HEK293 (cell line): ENCODE results near the gene SCN3A.

ENCODE experiments used
- CTCF ChIA-PET: fragments of 350-600 bp; formaldehyde crosslinking; extraction: SDS; loops from one replicate; lab custom pipeline; 2021; ENCODE audit warnings: antibody characterized with exemption; lab: Yijun Ruan, JAX
- POLR2A ChIA-PET: fragments of 300-600 bp; formaldehyde crosslinking; extraction: SDS; loops from one replicate; lab custom pipeline; 2020; ENCODE audit warnings: antibody characterized with exemption, inconsistent platforms; lab: Yijun Ruan, JAX
- H3K27ac ChIP-seq: fragments of 200-500 bp; sonication (Bioruptor generic); 2 replicates; pipeline ENCODE4 v1.5.1; 2014; ENCODE audit warnings: low read depth, low read length, control low read depth, inconsistent platforms; ENCODE audit errors: extremely low read depth
- H3K36me3 ChIP-seq, 2 experiments: fragments of 200-500 bp in 1 of 2; sonication (Bioruptor generic) in 1 of 2; 1 replicate in 1 of 2; 2 replicates in 1 of 2; pipeline ENCODE4 v1.5.1; 2014 to 2017; ENCODE audit warnings: inconsistent platforms in 2 of 2, low read length in 2 of 2; ENCODE audit not compliant: control insufficient read depth in 2 of 2, insufficient read depth in 1 of 2
- H3K4me1 ChIP-seq: fragments of 200-500 bp; sonication (Bioruptor generic); 2 replicates; pipeline ENCODE4 v1.5.1; 2014; ENCODE audit warnings: mild to moderate bottlenecking, low read length, inconsistent platforms; ENCODE audit not compliant: control insufficient read depth, insufficient read depth
- H3K4me3 ChIP-seq: 2 replicates; pipeline ENCODE4 v1.5.1; 2011; ENCODE audit warnings: low read depth, mild to moderate bottlenecking, control low read depth, low read length, moderate library complexity
- H3K9me3 ChIP-seq: fragments of 200-500 bp; sonication (Bioruptor generic); 2 replicates; pipeline ENCODE4 v1.5.1; 2014; ENCODE audit warnings: low read depth, low read length, inconsistent platforms; ENCODE audit not compliant: control insufficient read depth, insufficient read depth
- PRDM2 ChIP-seq: fragments of 450-650 bp; formaldehyde crosslinking; IDR thresholded peaks from 2 replicates; pipeline ENCODE4 v1.5.1; 2016; ENCODE audit warnings: missing biosample characterization, missing genetic modification characterization, borderline replicate concordance
- ZFP41 ChIP-seq: fragments of 450-650 bp; formaldehyde crosslinking; IDR thresholded peaks from 2 replicates; pipeline ENCODE4 v1.5.1; 2016; ENCODE audit warnings: missing biosample characterization, missing genetic modification characterization, borderline replicate concordance
- ZNF148 ChIP-seq: fragments of 450-650 bp; formaldehyde crosslinking; IDR thresholded peaks from 2 replicates; pipeline ENCODE4 v1.5.0; 2017; ENCODE audit warnings: missing biosample characterization, missing genetic modification characterization, borderline replicate concordance
- ZNF19 ChIP-seq: fragments of 450-650 bp; formaldehyde crosslinking; IDR thresholded peaks from 2 replicates; pipeline ENCODE4; 2016; ENCODE audit warnings: missing biosample characterization, missing genetic modification characterization, low read depth
- ZNF280D ChIP-seq: fragments of 450-650 bp; formaldehyde crosslinking; IDR thresholded peaks from 2 replicates; pipeline ENCODE4 v1.5.1; 2016; ENCODE audit warnings: missing biosample characterization, missing genetic modification characterization
- ZNF311 ChIP-seq: fragments of 450-650 bp; formaldehyde crosslinking; IDR thresholded peaks from 2 replicates; pipeline ENCODE4 v1.5.1; 2017; ENCODE audit warnings: missing biosample characterization, missing genetic modification characterization, borderline replicate concordance
- ZNF488 ChIP-seq: fragments of 450-650 bp; formaldehyde crosslinking; IDR thresholded peaks from 2 replicates; pipeline ENCODE4 v1.5.1; 2016; ENCODE audit warnings: missing biosample characterization, missing genetic modification characterization
- ZNF529 ChIP-seq: fragments of 450-650 bp; formaldehyde crosslinking; IDR thresholded peaks from 2 replicates; pipeline ENCODE4 v1.5.1; 2017; ENCODE audit warnings: missing genetic modification characterization, missing biosample characterization; ENCODE audit not compliant: insufficient replicate concordance
- ZNF558 ChIP-seq: fragments of 450-650 bp; formaldehyde crosslinking; IDR thresholded peaks from 2 replicates; pipeline ENCODE4 v1.5.1; 2016; ENCODE audit warnings: missing biosample characterization, missing genetic modification characterization
- ZNF571 ChIP-seq: fragments of 450-650 bp; formaldehyde crosslinking; IDR thresholded peaks from 2 replicates; pipeline ENCODE4 v1.5.0; 2017; ENCODE audit warnings: missing biosample characterization, missing genetic modification characterization
- ZNF664 ChIP-seq: fragments of 450-650 bp; formaldehyde crosslinking; IDR thresholded peaks from 2 replicates; pipeline ENCODE4 v1.5.1; 2016; ENCODE audit warnings: missing biosample characterization, missing genetic modification characterization
- ZNF692 ChIP-seq: fragments of 450-650 bp; formaldehyde crosslinking; IDR thresholded peaks from 2 replicates; pipeline ENCODE4 v1.5.1; 2016; ENCODE audit warnings: missing biosample characterization, missing genetic modification characterization
- ZNF843 ChIP-seq: fragments of 450-650 bp; formaldehyde crosslinking; IDR thresholded peaks from 2 replicates; pipeline ENCODE4 v1.5.1; 2016; ENCODE audit warnings: missing biosample characterization, missing genetic modification characterization

SCN3A gene

GRCh38 chr2:165057931-165058330 is 145.9 kb downstream of the SCN3A start (continued):
- TF ChIP-seq ZNF692 (tag by site-specific recombination) (no peak), ZNF19 (tag by site-specific recombination) (no peak), ZNF529 (tag by site-specific recombination) (no peak), ZNF843 (no peak), PRDM2 (tag by site-specific recombination) (no peak), ZNF571 (tag by site-specific recombination) (no peak)
- TF ChIP-seq, all 188 proteins: peak for 0

- ChIA-PET POLR2A (no interaction called here), CTCF (interaction anchor here (0.7 kb wide), 1 partner anchor 1218 kb away, joined by 4 read pairs; no protein-coding TSS in a partner anchor)
- H3K27ac ChIP-seq = no peak overlapping the region
- H3K4me3 ChIP-seq = no peak overlapping the region
- H3K9me3 ChIP-seq = no peaks in the 10 kb centered on the region
- no peak for TF ChIP-seq ZFP41
- TF ChIP-seq ZNF280D = no peak
- TF ChIP-seq ZNF664 (tag by site-specific recombination) = no peak
- no peak for TF ChIP-seq ZNF488 (tag by site-specific recombination)
- TF ChIP-seq ZNF311 (tag by site-specific recombination) = no peak
- no peak for TF ChIP-seq ZNF148 (tag by site-specific recombination)
- TF ChIP-seq ZNF558 (tag by site-specific recombination) = no peak
- no peaks in the 10 kb centered on the region for H3K36me3 ChIP-seq
- H3K4me1 ChIP-seq = peaks cover 9% of the 10 kb centered on the region
Observed at GRCh38 chr2:165057308-165057707, 146.5 kb downstream of the SCN3A start.
